ENCODE data around the gene SLC39A2. TPM values are rescaled to one million over a fixed set of nuclear protein-coding genes. Genes with fewer than 3 reads are reported as not detected.

The SLC39A2 gene
- total and polyA plus RNA-seq, 3 donors from 2014 or later: 0.24 to 0.31 TPM; not detected in 1

DNA sequence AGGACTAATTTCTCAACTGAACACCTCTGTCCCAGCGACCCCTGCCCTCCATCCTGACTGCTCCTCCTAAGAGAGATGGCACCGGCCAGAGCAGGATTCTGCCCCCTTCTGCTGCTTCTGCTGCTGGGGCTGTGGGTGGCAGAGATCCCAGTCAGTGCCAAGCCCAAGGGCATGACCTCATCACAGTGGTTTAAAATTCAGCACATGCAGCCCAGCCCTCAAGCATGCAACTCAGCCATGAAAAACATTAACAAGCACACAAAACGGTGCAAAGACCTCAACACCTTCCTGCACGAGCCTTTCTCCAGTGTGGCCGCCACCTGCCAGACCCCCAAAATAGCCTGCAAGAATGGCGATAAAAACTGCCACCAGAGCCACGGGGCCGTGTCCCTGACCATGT, 43.8 kb downstream of the SLC39A2 start:
- no peaks in the 10 kb centered on the region for H3K9me3 ChIP-seq
- H3K36me3 ChIP-seq (ENCODE audit: low read depth, missing control alignments): no peaks in the 10 kb centered on the region
- 68 to 80% methylated on average over 8 of the region's 8 CpGs for WGBS, 2 donors
- no peak for TF ChIP-seq CTCF (IDR thresholded peaks at IDR 0.05)
- TF ChIP-seq POLR2A (IDR thresholded peaks at IDR 0.05): no peak
- no peak overlapping the region for H3K4me3 ChIP-seq
- H3K27ac ChIP-seq: no peak overlapping the region
- no peak for DNase-seq
- H3K4me1 ChIP-seq: peaks cover 12% of the 10 kb centered on the region
- intact Hi-C loops (cut with DNase I; ENCODE audit: low total_unique reads): no loop called here
- no peaks in the 10 kb centered on the region for H3K27me3 ChIP-seq

- no peak for TF ChIP-seq POLR2A (IDR thresholded peaks at IDR 0.05)
- no peak for TF ChIP-seq CTCF (IDR thresholded peaks at IDR 0.05)
- Histone ChIP-seq H3K27me3 (no peaks in the 10 kb centered on the region), H3K36me3 (ENCODE audit: low read depth, missing control alignments) (no peaks in the 10 kb centered on the region), H3K27ac (no peak overlapping the region), H3K9me3 (no peaks in the 10 kb centered on the region), H3K4me1 (peaks cover 13% of the 10 kb centered on the region), H3K4me3 (no peak overlapping the region)
- intact Hi-C loops (cut with DNase I; ENCODE audit: low total_unique reads): no loop called here
- DNase-seq: no peak
- 51 to 63% methylated on average over 2 of the region's 2 CpGs for WGBS, 2 donors
Observed at GRCh38 chr14:21043387-21043973, 44.4 kb downstream of the SLC39A2 start.

DNA sequence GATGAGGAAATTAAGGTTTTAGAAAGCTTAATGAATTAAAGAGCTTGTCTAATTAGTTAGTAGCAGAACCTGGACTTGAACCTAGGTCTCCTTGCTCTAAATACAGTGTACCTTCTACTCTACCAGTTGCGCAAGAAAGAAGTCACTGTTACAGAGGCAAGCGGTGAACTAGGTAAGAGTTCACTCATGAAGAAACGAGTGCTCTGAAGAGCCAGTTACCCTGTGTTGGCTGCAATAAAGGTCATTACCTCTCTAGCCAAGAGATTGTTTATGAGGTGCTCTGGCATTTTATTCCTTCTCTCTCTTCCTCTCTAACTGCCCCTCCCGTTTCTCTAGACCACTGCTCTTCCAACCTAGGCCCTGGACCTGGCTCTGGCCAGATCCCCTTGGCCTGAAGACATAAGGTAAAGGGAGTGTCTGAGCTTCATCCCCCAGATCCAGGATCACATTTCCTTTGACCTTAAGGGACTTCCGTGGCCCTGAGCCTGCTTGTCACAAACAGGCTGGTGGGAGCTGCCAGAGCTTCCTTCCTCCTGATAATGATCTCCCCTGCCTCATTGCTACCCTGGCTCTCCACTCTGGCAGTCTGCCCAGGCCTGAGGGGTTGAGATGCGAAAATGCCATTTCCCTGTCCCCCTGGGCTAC, 45.0 kb downstream of the SLC39A2 start:
- peaks cover 16% of the 10 kb centered on the region for H3K4me1 ChIP-seq
- no peak for DNase-seq
- H3K27me3 ChIP-seq: no peaks in the 10 kb centered on the region
- no peak overlapping the region for H3K4me3 ChIP-seq
- no peaks in the 10 kb centered on the region for H3K36me3 ChIP-seq (ENCODE audit: low read depth, missing control alignments)
- 65 to 69% methylated on average over 6 of the region's 6 CpGs for WGBS, 2 donors
- TF ChIP-seq CTCF (IDR thresholded peaks at IDR 0.05): no peak
- H3K27ac ChIP-seq: no peak overlapping the region
- intact Hi-C loops (cut with DNase I; ENCODE audit: low total_unique reads): no loop called here
- H3K9me3 ChIP-seq: no peaks in the 10 kb centered on the region

GRCh38 chr14:21047378-21047781, 48.3 kb downstream of the SLC39A2 start:
- Histone ChIP-seq H3K4me1 (peaks cover 13% of the 10 kb centered on the region), H3K36me3 (ENCODE audit: low read depth, missing control alignments) (no peaks in the 10 kb centered on the region), H3K27me3 (no peaks in the 10 kb centered on the region), H3K4me3 (no peak overlapping the region), H3K27ac (no peak overlapping the region), H3K9me3 (no peaks in the 10 kb centered on the region)
- no peak for DNase-seq
- 87 to 89% methylated on average over 2 of the region's 2 CpGs for WGBS, 2 donors
- intact Hi-C loops (cut with DNase I; ENCODE audit: low total_unique reads): no loop called here
- no peak for TF ChIP-seq POLR2A (IDR thresholded peaks at IDR 0.05)
- no peak for TF ChIP-seq CTCF (IDR thresholded peaks at IDR 0.05)

GRCh38 chr14:21048638-21049037, 49.5 kb downstream of the SLC39A2 start:
- H3K36me3 ChIP-seq (ENCODE audit: low read depth, missing control alignments): no peaks in the 10 kb centered on the region
- no peak overlapping the region for H3K4me3 ChIP-seq
- H3K27me3 ChIP-seq: no peaks in the 10 kb centered on the region
- no peaks in the 10 kb centered on the region for H3K9me3 ChIP-seq
- no peak for TF ChIP-seq CTCF (IDR thresholded peaks at IDR 0.05)
- no peak for TF ChIP-seq POLR2A (IDR thresholded peaks at IDR 0.05)
- no peak overlapping the region for H3K27ac ChIP-seq
- DNase-seq: peak; percentile 71
- intact Hi-C loops (cut with DNase I; ENCODE audit: low total_unique reads): no loop called here
- 47 to 49% methylated on average over 2 of the region's 2 CpGs for WGBS, 2 donors
- H3K4me1 ChIP-seq: peaks cover 13% of the 10 kb centered on the region

Data from testis (tissue), 3 donors.